Measurements from ENCODE around the gene MACROD2.

The MACROD2 gene

DNA sequence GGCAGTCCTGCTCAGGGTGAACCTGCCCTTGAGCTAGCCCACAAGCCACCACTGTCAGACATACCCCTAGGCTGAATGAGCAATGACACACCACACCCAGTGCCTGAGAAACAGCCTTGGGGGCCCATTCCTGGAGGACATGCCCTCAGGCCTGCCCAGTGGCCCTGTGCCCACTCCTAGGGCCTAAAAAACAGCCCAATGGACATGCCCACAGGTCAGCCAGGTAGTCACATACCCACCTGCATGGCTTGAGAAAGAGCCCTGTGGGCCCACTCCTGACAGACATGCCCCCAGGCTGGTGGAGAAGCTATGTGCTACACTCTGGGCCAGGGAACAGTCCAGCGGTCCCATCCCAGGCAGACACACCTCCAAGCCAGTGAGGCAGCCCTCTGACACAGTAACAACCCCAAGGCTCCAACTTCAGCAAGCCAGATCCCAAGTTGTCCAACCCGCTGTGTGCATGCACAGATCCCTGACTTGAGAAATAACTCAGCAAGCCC is 2086.8 kb downstream of the MACROD2 start:
- H2AFZ ChIP-seq (ENCODE audit: low read depth, low read length): no peak overlapping the region
- H3K27me3 ChIP-seq (ENCODE audit: insufficient read depth, low read length): no peaks in the 10 kb centered on the region
- no peaks in the 10 kb centered on the region for H3K36me3 ChIP-seq (ENCODE audit: insufficient read depth, low read length)
- no peaks in the 10 kb centered on the region for H3K9me3 ChIP-seq (ENCODE audit: low read length)
- no peaks in the 10 kb centered on the region for H3K4me1 ChIP-seq (ENCODE audit: insufficient read depth, low read length)
- no peak overlapping the region for H3K4me3 ChIP-seq (ENCODE audit: low read length)

DNA sequence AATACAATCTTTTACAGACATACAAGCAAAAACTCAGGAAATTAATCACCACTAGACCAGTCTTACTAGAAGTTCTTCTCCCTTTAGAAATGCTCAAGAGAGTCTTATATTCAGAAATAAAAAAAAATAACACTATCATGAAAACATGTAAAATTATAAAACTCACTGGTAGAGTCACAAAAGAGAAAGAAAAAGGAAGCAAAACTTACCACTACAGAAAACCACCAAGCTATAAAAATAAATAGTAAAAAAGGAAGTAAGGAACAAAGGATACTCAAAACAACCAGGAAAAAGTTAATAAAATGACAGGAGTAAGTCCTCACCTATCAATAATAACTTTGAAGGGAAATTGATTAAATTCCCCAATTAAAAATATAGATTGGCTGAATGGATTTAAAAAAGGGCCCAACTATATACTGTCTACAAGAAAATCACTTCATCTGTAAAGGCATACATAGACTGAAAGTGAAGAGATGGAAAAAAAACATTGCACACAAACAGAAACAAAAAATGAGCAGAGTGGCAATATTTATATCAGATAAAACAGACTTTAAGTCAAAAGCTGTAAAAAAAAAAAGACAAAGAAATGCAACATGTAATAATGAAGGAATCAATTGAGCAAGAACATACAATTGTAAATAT is 2088.4 kb downstream of the MACROD2 start:
- Histone ChIP-seq H2AFZ (ENCODE audit: low read depth, low read length) (no peak overlapping the region), H3K36me3 (ENCODE audit: insufficient read depth, low read length) (no peaks in the 10 kb centered on the region), H3K4me3 (ENCODE audit: low read length) (no peak overlapping the region), H3K4me1 (ENCODE audit: insufficient read depth, low read length) (no peaks in the 10 kb centered on the region), H3K27me3 (ENCODE audit: insufficient read depth, low read length) (no peaks in the 10 kb centered on the region), H3K9me3 (ENCODE audit: low read length) (no peaks in the 10 kb centered on the region)

DNA sequence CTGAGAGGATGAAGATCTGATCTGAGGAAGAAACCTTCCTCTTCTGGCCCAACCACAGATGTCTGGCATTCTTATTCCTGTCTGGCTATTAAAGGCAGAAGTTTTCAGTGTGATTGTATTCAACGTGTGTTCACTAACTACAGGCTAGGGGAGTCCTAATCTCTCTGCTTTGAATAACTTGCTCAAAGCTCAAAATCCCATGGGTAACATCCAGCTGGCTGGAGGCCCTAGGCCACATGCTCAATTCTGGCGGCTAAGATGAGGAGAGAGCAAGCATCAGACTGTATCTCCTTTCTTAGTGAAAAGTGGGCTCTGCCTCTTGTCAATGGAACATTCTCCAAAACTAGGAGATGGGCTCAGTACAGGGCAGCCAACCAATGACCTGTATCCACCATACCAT is 2099.9 kb downstream of the MACROD2 start:
- no peaks in the 10 kb centered on the region for H3K27me3 ChIP-seq (ENCODE audit: insufficient read depth, low read length)
- H3K9me3 ChIP-seq (ENCODE audit: low read length): no peaks in the 10 kb centered on the region
- H2AFZ ChIP-seq (ENCODE audit: low read depth, low read length): no peak overlapping the region
- no peak overlapping the region for H3K4me3 ChIP-seq (ENCODE audit: low read length)
- H3K4me1 ChIP-seq (ENCODE audit: insufficient read depth, low read length): no peaks in the 10 kb centered on the region
- no peaks in the 10 kb centered on the region for H3K36me3 ChIP-seq (ENCODE audit: insufficient read depth, low read length)

DNA sequence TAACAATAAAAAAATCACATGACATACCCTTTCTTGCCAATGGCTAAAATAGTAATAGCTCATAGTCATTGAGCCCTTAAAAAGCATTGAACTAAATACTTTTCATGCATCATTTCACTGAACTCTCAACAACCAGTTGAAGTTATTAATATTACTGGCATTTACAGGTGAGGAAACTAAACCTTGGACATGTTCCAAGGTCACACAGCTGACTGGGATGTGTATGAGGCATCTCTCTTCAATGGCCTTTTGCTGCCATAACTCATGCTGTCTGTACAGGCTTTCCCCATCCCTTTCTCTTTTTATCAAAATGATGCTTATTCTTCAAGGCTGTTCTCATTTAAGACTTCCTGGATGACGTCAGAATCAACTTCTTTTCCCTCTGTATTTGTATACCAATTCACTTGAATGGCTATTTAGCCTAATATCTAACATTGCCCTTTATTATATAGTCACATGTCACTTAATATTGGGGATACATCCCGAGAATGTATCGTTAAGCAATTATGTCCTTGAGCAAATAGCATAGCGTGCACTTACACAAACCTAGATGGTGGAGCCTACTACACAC is 2101.5 kb downstream of the MACROD2 start:
- no peak overlapping the region for H3K4me3 ChIP-seq (ENCODE audit: low read length)
- H3K36me3 ChIP-seq (ENCODE audit: insufficient read depth, low read length): no peaks in the 10 kb centered on the region
- no peaks in the 10 kb centered on the region for H3K27me3 ChIP-seq (ENCODE audit: insufficient read depth, low read length)
- H3K9me3 ChIP-seq (ENCODE audit: low read length): no peaks in the 10 kb centered on the region
- H3K4me1 ChIP-seq (ENCODE audit: insufficient read depth, low read length): no peaks in the 10 kb centered on the region
- no peak overlapping the region for H2AFZ ChIP-seq (ENCODE audit: low read depth, low read length)

DNA sequence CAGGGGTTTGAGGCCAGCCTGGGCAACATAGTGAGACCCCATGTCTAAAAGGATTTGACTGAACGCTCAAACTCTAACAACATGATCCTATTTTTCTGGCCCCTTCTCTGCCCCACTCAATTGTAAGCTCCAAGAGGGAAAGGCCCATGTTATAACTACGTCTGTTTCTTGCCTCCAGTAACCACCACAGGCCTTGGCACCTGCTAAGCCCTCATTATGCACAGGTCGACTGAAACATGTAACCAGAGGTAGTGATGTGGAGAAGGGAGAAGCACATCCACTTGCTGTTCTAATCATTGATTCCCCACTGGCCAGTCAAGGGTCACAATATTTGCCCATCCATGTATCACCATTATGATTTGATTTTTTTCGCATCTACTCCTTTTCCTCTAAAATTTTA is 2102.5 kb downstream of the MACROD2 start:
- Histone ChIP-seq H2AFZ (ENCODE audit: low read depth, low read length) (no peak overlapping the region), H3K36me3 (ENCODE audit: insufficient read depth, low read length) (no peaks in the 10 kb centered on the region), H3K4me1 (ENCODE audit: insufficient read depth, low read length) (no peaks in the 10 kb centered on the region), H3K4me3 (ENCODE audit: low read length) (no peak overlapping the region), H3K9me3 (ENCODE audit: low read length) (no peaks in the 10 kb centered on the region), H3K27me3 (ENCODE audit: insufficient read depth, low read length) (no peaks in the 10 kb centered on the region)

DNA sequence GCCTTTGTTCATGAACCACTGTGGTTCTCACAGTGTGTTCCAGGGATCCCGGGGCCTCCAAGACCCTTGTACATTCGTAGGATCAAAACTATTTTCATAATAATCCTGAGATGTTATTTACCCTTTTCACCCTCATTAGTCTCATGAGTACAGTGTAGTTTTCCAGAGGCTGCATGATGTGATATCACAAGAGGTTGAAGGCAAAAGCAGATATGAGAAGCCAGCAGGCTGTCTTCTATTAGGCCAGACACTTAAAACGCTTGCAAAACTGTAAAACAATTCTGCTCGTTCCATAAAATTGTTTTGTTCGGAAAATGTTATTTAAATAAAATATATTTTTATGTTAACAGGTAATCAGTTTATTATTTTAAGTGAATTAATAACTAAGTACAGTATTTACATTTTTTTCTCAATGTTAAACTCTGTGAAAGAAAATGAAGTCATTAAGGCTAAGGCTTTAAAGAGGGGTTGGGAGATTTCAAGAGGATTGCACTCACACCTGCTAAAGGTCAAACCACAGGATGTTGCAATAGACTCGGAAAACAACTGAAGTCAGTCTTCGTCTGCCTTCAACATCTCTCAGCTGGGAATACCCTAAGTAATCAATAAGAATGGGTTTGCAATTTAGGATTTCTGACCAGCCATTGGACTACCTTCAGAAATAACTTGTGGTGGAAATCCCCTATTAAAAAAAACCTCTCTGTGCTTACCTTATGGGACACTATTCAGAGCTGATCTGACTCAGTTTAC is 2103.7 kb downstream of the MACROD2 start:
- H3K4me1 ChIP-seq (ENCODE audit: insufficient read depth, low read length): no peaks in the 10 kb centered on the region
- H3K36me3 ChIP-seq (ENCODE audit: insufficient read depth, low read length): no peaks in the 10 kb centered on the region
- no peaks in the 10 kb centered on the region for H3K27me3 ChIP-seq (ENCODE audit: insufficient read depth, low read length)

DNA sequence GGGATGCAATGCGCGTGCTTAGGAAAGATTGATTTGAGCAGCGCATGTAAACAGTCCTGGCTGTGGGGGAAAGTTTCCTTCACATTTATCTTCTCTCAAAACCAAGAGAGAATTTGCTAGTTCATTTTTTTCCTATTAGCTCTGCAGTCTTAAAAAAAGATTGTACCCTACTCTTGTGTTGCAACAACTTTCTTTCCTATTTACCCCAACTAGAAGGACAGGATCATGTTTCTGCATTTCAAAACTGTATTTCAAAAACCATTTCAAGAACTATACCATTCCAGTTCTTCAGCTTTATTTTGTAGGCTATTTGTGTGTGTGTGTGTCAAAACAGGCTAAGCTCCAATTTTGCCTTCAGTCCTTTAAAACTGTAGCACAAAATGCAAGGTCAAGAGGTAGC is 2104.8 kb downstream of the MACROD2 start:
- H3K4me3 ChIP-seq (ENCODE audit: low read length): no peak overlapping the region
- no peaks in the 10 kb centered on the region for H3K4me1 ChIP-seq (ENCODE audit: insufficient read depth, low read length)
- H2AFZ ChIP-seq (ENCODE audit: low read depth, low read length): no peak overlapping the region
- no peaks in the 10 kb centered on the region for H3K27me3 ChIP-seq (ENCODE audit: insufficient read depth, low read length)
- H3K36me3 ChIP-seq (ENCODE audit: insufficient read depth, low read length): no peaks in the 10 kb centered on the region
- no peaks in the 10 kb centered on the region for H3K9me3 ChIP-seq (ENCODE audit: low read length)

More for the DNA sequence above, 2103.7 kb downstream of the MACROD2 start:
- no peak overlapping the region for H3K4me3 ChIP-seq (ENCODE audit: low read length)
- no peaks in the 10 kb centered on the region for H3K9me3 ChIP-seq (ENCODE audit: low read length)
- H2AFZ ChIP-seq (ENCODE audit: low read depth, low read length): no peak overlapping the region

DNA sequence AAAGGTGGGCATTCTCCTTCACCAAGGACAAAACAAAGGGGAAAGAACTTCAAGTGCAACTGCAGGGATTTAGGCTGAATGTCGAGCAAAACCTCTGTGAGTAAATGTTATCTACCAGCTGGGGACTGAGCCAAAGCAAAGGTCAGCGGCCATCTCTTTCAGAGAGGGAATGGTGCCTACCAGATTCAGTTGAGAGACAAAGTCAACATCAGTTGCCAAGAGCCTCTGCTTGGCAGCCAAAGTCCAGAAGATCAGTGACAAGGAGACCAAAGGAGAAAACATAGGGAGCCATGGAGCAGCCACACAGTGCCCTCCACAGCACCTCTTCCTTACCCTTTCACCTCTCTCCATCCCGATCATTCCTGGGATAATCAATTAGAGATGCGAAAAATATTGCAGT is 2105.5 kb downstream of the MACROD2 start:
- Histone ChIP-seq H3K36me3 (ENCODE audit: insufficient read depth, low read length) (no peaks in the 10 kb centered on the region), H2AFZ (ENCODE audit: low read depth, low read length) (no peak overlapping the region), H3K9me3 (ENCODE audit: low read length) (peaks cover 2% of the 10 kb centered on the region), H3K4me3 (ENCODE audit: low read length) (no peak overlapping the region), H3K27me3 (ENCODE audit: insufficient read depth, low read length) (no peaks in the 10 kb centered on the region), H3K4me1 (ENCODE audit: insufficient read depth, low read length) (no peaks in the 10 kb centered on the region)
